Endodermal cell (in vitro differentiated cells): ENCODE measurements around the gene ITPRIPL2. TPM values are rescaled to one million over a fixed set of nuclear protein-coding genes. Genes with fewer than 3 reads are reported as not detected.

ENCODE experiments used
- DNase-seq: peaks from one replicate; pipeline ENCODE4 v3.0.0-alpha.2; 2017
- H3K27ac ChIP-seq: 2 replicates; pipeline ENCODE4 v1.5.1; 2013; ENCODE audit warnings: mild to moderate bottlenecking, low read depth, low read length, moderate library complexity
- H3K27me3 ChIP-seq: 2 replicates; pipeline ENCODE4 v1.6.1; 2013; ENCODE audit warnings: mild to moderate bottlenecking, low read length, moderate library complexity; ENCODE audit not compliant: insufficient read depth, control insufficient read depth, poor library complexity, severe bottlenecking
- H3K36me3 ChIP-seq: 2 replicates; pipeline ENCODE4 v1.7.0; 2013; ENCODE audit warnings: mild to moderate bottlenecking, low read length, moderate library complexity; ENCODE audit not compliant: control insufficient read depth, insufficient read depth
- H3K4me1 ChIP-seq: one replicate; pipeline ENCODE4 v1.7.0; 2013; ENCODE audit warnings: low read length; ENCODE audit not compliant: control insufficient read depth, insufficient read depth
- H3K4me3 ChIP-seq: 2 replicates; pipeline ENCODE4 v1.5.1; 2013; ENCODE audit warnings: mild to moderate bottlenecking, low read length, moderate library complexity
- H3K9ac ChIP-seq: 2 replicates; pipeline ENCODE4 v1.6.1; 2013; ENCODE audit warnings: mild to moderate bottlenecking, low read length, moderate library complexity; ENCODE audit not compliant: poor library complexity, severe bottlenecking; ENCODE audit errors: extremely low read depth
- H3K9me3 ChIP-seq: 2 replicates; pipeline ENCODE4 v1.6.1; 2013; ENCODE audit warnings: mild to moderate bottlenecking, low read length, moderate library complexity; ENCODE audit not compliant: control insufficient read depth
- H3K27ac Mint-ChIP-seq: 2 replicates; pipeline ENCODE4 v1.8.0; 2020; ENCODE audit warnings: mixed read lengths
- H3K27me3 Mint-ChIP-seq: 2 replicates; pipeline ENCODE4 v1.8.0; 2021; ENCODE audit warnings: mild to moderate bottlenecking, mixed read lengths; ENCODE audit not compliant: insufficient read depth
- H3K36me3 Mint-ChIP-seq: 2 replicates; pipeline ENCODE4 v1.8.0; 2020; ENCODE audit warnings: low read depth, mixed read lengths
- H3K4me1 Mint-ChIP-seq: 2 replicates; pipeline ENCODE4 v1.8.0; 2020; ENCODE audit warnings: mixed read lengths
- H3K4me3 Mint-ChIP-seq: 2 replicates; pipeline ENCODE4 v1.8.0; 2020; ENCODE audit warnings: mild to moderate bottlenecking, moderate library complexity, mixed read lengths
- H3K9me3 Mint-ChIP-seq: 2 replicates; pipeline ENCODE4 v1.8.0; 2020; ENCODE audit warnings: mild to moderate bottlenecking, mixed read lengths
- CTCF ChIP-seq: fragments of 200-600 bp; sonication (generic); conservative IDR thresholded peaks from 2 replicates; pipeline ENCODE4 v1.5.0; 2021; ENCODE audit warnings: antibody characterized with exemption, mild to moderate bottlenecking
- WGBS, 2 experiments: methylation state at CpG; one replicate each; pipeline versions ENCODE4 v1.1.5 to v1.1.7; 2013; ENCODE audit warnings: missing lambda C conversion rate in 2 of 2, mixed read lengths in 1 of 2; ENCODE audit not compliant: insufficient coverage in 1 of 2, insufficient read length in 1 of 2; 5-methylcytosine and 5-hydroxymethylcytosine counted together
- total RNA-seq, 2 donors: library from RNA; stranded (reverse); fragmentation: NEBNext Ultra II Directional in 1 of 2; extraction: Animal tissue kit (Norgen Biotek cat#: 25700) in 1 of 2; gene quantifications; 2 replicates in 1 of 2; 3 replicates in 1 of 2; pipeline ENCODE4 v1.2.1, GENCODE V29; 2021

ITPRIPL2 gene
- total RNA-seq, 2 donors from 2014 or later: 13.4 to 19.3 TPM

DNA sequence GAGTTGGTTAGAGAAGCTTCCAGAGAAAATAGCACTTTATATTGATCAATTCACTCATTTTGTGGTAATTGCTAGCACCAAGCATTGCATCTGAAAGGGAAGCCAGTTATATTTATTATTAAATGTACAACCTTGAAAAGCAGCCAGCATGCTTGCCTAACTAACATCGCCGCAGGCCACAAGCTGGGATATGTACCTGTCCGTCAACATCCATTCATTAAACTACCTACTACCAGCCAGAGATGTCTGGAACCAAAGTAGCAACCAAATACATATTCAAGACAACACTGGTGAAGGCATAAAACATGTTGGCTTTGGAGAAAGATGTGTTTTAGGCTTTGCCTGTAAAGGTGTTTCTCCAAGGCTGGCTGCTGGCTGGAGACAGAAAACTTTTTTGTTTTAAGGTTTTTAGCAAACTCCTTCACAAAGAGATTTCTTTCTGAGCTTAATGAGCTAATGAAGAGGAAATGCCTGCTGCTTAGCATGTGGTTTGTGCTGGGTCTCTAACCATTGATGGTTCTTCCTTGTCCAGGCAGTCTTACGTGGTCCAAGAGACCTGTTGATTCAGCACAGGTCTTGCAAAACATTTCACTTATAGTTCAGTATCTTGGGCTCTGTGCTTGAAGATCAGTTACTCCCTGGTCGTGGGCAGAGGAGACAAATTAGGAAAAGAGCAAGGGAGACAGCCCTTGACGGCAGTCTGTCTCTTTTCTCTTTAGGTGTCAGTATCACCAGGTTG lies 3.1 kb downstream of the ITPRIPL2 start:
- Histone ChIP-seq H3K4me1 (peaks cover 20% of the 10 kb centered on the region), H3K9me3 (no peaks in the 10 kb centered on the region), H3K9ac (no peak overlapping the region), H3K4me3 (peak overlapping the region; percentile 51), H3K27me3 (no peaks in the 10 kb centered on the region), H3K36me3 (peaks cover 12% of the 10 kb centered on the region), H3K27ac (no peak overlapping the region)
- DNase-seq: no peak
- H3K9me3 Mint-ChIP-seq: no peaks in the 10 kb centered on the region
- peaks cover 5% of the 10 kb centered on the region for H3K36me3 Mint-ChIP-seq
- WGBS, 2 experiments: 60 to 71% methylated on average over 3 to 6 of the region's 6 CpGs
- no peak overlapping the region for H3K4me3 Mint-ChIP-seq
- no peak for TF ChIP-seq CTCF
- no peak overlapping the region for H3K27ac Mint-ChIP-seq
- H3K27me3 Mint-ChIP-seq: peaks cover 7% of the 10 kb centered on the region
- peaks cover 29% of the 10 kb centered on the region for H3K4me1 Mint-ChIP-seq

DNA sequence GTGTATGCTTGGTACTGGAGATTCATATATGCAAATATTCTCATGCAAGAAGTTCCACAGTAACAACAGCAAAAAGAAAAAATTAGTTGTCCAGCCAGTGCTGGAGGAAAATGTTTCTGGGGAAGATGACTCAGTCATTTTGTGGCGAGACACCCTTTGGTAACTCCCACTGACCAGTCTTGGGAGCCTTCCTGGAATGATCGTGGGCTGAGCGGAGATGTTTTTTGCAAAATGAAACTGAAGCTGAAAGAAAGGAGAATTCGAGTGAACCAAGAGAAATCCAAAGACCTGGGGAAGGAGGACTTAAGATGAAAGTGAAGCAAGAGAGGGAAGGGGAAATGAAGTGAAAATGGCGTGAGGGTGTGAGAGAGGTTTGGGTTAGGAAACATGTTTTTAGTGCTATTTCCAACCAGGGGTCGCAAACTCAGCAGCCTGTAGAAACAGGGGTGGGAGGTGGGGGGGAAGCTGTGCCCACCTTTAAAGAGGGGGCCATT lies 5.2 kb downstream of the ITPRIPL2 start:
- no peaks in the 10 kb centered on the region for H3K9me3 ChIP-seq
- Mint-ChIP-seq H3K4me3 (no peak overlapping the region), H3K9me3 (no peaks in the 10 kb centered on the region), H3K4me1 (peaks cover 24% of the 10 kb centered on the region), H3K27me3 (peaks cover 7% of the 10 kb centered on the region), H3K36me3 (peaks cover 5% of the 10 kb centered on the region), H3K27ac (no peak overlapping the region)
- WGBS, 2 experiments: 88 to 91% methylated on average over 5 to 6 of the region's 6 CpGs
- H3K27me3 ChIP-seq: no peaks in the 10 kb centered on the region
- H3K4me3 ChIP-seq: no peak overlapping the region
- peaks cover 12% of the 10 kb centered on the region for H3K36me3 ChIP-seq
- DNase-seq: no peak
- no peak overlapping the region for H3K27ac ChIP-seq
- peaks cover 20% of the 10 kb centered on the region for H3K4me1 ChIP-seq
- TF ChIP-seq CTCF: no peak
- no peak overlapping the region for H3K9ac ChIP-seq

DNA sequence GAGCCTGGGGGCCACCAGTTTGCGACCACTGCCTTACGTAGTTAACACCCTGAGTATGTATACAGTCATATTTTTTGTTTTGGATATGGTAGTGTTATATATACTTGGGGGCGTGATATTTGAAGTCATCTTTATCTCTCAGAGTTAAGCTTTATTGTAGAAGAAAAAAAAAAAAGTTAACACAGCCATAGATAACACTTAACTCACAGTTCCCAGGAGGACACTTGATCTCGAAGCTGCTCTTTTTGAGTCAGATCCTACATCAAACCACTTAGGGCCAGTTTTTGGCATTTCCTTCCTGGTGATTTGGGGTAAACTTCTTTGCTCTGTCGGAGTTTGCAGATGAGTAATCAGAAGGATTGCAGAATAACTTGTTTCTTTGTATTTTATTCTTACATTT lies 5.8 kb downstream of the ITPRIPL2 start:
- Mint-ChIP-seq H3K4me3 (no peak overlapping the region), H3K36me3 (peaks cover 5% of the 10 kb centered on the region), H3K4me1 (peaks cover 24% of the 10 kb centered on the region), H3K27ac (no peak overlapping the region), H3K9me3 (no peaks in the 10 kb centered on the region), H3K27me3 (peaks cover 6% of the 10 kb centered on the region)
- Histone ChIP-seq H3K27me3 (no peaks in the 10 kb centered on the region), H3K9ac (no peak overlapping the region), H3K4me3 (no peak overlapping the region), H3K4me1 (peaks cover 20% of the 10 kb centered on the region), H3K36me3 (peaks cover 12% of the 10 kb centered on the region), H3K27ac (no peak overlapping the region), H3K9me3 (no peaks in the 10 kb centered on the region)
- no peak for TF ChIP-seq CTCF
- DNase-seq: no peak
- 94% methylated on average over 3 of the region's 5 CpGs; no CpG with 5 or more reads in 1 of the 2 experiments for WGBS, 2 experiments
